ENCODE results near the gene LRRD1.
"Not testable (repeated sequence)": the region's sequence is repeated elsewhere in the genome, so short reads cannot be mapped to it uniquely, and the experiment has no call there.

- not testable (repeated sequence) for TF ChIP-seq POLR2A, POLR2AphosphoS5 (IDR thresholded peaks at IDR 0.05; ENCODE audit: low read depth, low read length)
Observed at GRCh38 chr7:92142791-92143190, 36.2 kb downstream of the LRRD1 start.
